22Rv1 (cell line): Measurements from ENCODE around the gene SLC2A13.

ENCODE experiments used
- ZFX ChIP-seq: fragments of 450-650 bp; IDR thresholded peaks from 2 replicates; pipeline ENCODE4 v1.6.1; 2017; ENCODE audit warnings: antibody characterized with exemption, borderline replicate concordance
- TF ChIP-seq, protein P1 (sequence below): fragments of 450-650 bp; IDR thresholded peaks from 2 replicates; pipeline ENCODE4 v1.5.1; 2017; ENCODE audit warnings: mild to moderate bottlenecking

DNA sequence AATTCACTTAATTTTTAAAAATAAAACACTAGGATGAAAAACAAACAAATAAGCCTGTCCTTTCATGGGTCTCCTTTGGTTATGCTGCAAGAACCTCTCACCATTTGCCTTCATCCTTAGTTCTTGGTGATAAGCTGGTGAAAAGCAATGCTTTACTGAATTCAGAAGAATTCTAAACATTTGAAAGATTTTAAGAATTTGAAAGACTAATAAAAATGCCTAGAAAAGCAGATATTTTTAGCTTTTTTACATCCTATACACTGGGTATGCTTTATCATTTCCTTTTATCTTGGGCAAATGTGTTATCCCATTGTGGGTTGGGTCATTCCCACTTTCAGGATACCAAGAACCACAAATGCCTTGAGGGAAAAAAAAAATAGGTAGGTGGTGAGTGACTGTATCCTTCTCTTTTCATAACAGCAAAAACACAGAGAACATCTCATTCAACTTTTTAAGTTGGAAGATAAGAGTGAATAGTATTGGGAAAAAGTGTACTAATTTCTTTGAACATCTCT lies 289.2 kb downstream of the SLC2A13 start:
- TF ChIP-seq, protein P1, sequence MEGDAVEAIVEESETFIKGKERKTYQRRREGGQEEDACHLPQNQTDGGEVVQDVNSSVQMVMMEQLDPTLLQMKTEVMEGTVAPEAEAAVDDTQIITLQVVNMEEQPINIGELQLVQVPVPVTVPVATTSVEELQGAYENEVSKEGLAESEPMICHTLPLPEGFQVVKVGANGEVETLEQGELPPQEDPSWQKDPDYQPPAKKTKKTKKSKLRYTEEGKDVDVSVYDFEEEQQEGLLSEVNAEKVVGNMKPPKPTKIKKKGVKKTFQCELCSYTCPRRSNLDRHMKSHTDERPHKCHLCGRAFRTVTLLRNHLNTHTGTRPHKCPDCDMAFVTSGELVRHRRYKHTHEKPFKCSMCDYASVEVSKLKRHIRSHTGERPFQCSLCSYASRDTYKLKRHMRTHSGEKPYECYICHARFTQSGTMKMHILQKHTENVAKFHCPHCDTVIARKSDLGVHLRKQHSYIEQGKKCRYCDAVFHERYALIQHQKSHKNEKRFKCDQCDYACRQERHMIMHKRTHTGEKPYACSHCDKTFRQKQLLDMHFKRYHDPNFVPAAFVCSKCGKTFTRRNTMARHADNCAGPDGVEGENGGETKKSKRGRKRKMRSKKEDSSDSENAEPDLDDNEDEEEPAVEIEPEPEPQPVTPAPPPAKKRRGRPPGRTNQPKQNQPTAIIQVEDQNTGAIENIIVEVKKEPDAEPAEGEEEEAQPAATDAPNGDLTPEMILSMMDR: no peak
- TF ChIP-seq ZFX: no peak
